GM21515 (cell line): ENCODE measurements around the gene GPR180.

ENCODE experiments used
- ATAC-seq: cut with Tn5 transposase; IDR thresholded peaks from one replicate; pipeline ENCODE4 v1.9.1; 2021; ENCODE audit not compliant: unreplicated experiment

GPR180 gene

DNA sequence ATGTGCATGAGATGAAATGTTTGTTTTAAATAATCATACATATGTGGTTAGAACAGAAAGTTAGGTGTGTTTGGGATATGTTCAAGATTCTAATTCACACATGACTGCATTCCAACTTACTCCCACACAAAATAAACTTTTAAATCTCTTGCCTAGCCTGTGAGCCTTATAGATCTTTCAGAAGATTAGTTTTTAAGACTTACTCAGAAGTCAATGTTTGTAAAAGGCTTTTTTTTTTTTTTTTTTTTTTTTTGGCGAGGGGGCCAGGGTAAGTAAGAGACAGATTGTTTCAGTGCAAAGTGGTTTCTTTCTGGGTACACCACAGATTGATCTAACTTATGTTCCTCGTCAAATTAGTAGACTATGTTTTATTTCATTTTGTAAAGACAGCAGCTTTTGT, 39.1 kb downstream of the GPR180 start:
- no peak for ATAC-seq

DNA sequence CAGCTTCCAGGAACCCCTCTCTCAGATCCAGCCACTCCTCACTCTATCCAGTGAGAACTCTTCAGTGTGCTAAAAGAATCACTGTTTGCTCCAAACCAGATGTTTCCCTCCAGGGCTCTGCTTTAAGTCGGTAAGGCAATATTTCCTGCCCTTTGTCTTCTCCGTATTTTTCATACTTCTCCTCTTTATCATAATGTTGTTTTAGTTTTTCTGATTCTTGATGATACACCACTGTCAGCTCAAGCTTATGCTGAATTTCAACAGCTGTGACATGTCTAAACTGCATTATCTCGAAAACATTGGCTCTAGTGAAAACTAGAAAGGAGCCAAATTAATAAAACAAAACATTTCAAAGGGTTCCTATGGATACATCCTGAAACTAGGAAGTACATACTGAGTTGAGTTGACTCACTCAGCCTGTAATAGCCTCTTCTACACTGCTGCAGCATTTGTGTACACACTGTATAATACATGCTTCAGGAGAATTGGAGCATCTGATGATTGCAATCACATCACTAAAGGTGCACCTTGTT, 39.8 kb downstream of the GPR180 start:
- ATAC-seq, result no peak

DNA sequence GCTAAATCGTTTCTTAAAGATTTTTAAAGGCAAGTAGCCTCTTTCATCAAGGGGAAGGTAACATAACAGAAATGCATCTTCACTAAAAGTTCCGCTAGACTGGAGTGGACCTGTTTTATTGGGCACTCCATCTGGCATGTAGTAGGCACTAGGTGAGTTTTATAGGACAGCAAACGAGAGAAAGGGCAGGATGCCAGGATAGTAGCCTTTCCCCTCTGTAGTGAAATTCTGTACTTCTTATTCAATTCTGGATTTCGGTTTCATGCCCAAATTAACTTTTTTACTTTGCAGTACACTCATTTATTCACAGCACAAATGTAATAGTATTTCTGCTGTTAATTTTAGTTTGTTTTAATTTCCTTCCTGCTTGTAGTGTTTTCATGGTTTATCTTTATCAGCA, 45.2 kb downstream of the GPR180 start:
- ATAC-seq, result peak; percentile 87

DNA sequence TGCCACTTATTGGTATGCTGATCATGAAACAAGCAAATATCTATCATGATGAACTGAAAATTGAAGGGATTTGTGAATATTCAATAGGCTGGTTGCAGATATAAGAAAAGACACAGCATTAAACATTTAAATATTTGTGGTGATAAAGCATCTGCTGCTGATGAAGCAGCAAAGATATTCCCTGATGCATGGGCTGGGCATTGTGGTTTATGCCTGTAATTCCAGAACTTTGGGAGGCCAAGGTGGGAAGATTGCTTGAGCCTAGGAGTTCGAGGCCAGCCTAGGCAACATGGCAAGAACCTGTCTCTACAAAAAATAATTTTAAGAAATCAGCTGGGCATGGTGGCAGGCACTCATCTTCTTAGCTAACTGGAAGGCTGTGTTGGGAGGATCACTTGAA, 54.5 kb downstream of the GPR180 start:
- ATAC-seq, result no peak

DNA sequence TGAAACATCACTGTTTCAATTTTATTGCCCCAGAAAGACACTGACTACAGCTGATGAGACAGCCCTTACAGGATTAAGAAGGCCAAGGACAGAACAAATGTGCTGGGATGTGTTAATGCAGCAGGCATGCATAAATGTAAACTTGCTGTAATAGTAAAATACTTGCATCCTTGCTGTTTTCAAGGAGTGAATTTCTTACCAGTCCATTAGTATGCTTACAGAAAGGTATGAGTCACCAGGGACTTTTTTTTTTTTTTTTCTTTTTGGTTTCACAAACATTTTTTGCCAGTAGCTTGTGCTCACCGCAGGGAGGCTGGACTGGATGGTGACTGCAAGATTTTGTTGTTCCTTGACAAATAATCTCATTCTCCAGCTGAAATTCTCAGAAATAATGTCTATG, 55.1 kb downstream of the GPR180 start:
- ATAC-seq, result peak; percentile 95

DNA sequence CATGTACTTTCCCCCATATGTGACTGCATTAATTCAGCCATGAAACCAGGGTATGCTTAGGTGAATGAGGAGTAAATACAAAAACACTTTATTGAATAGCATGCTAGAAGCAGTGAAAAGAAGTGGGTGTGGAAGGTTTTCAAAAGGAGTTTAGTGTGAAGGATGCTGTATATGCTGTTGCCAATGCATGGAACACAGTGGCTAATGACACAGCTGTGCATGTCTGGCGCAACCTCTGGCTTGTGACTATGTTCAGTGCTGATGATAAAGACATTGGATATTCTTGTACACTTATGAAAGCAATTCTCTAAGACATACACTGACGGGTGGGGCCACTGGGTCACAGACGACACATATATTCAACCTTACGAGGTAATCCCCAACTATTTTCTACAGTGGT, 55.5 kb downstream of the GPR180 start:
- peak; percentile 39 for ATAC-seq

DNA sequence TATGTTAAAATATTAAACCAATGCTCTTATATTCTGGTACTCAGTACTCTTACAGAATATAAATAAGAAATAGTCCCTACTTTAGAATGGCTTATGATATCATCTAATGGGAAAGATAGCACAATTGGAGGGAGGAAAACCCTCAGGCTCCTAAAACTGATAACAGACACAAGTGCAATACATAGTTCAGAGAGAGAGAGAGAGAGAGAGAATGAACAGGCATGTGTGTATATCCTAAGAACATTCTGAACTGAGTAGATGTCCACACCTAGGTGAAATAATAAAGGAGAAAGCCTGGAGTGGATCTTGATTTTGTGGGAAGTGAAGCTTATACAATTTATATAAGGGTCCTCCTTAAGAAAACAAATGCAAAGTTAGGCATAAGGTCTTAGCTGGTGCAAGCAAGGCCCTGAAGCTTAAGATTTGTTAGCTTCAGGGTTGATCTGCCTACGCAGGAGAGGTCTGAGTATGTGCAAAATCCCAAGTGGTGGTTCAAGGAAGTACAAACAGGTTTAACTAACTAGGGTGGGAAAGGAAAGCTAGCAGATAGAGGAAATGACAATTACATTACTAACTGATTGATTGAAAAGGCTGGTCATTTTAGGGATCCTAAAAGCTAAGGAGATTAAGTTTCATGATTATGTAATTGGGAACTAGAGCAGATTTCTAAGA, 57.4 kb downstream of the GPR180 start:
- no peak for ATAC-seq

DNA sequence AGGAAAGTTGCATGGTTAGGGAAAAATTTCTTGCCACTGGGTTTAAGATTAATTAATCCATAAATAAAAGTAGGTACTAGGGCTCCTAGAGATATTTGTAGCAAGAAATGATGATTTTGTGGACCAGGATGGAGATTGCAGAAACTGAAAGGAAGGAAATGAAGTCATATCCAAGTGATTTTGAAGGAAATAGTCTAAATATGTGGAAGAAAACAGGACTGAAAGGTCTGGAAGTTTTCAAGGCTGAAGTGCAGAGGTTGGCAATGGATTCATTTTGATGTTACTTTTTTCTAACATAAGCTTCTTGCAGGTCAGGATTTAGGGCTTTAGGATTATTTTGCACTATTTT, 57.9 kb downstream of the GPR180 start:
- no peak for ATAC-seq

DNA sequence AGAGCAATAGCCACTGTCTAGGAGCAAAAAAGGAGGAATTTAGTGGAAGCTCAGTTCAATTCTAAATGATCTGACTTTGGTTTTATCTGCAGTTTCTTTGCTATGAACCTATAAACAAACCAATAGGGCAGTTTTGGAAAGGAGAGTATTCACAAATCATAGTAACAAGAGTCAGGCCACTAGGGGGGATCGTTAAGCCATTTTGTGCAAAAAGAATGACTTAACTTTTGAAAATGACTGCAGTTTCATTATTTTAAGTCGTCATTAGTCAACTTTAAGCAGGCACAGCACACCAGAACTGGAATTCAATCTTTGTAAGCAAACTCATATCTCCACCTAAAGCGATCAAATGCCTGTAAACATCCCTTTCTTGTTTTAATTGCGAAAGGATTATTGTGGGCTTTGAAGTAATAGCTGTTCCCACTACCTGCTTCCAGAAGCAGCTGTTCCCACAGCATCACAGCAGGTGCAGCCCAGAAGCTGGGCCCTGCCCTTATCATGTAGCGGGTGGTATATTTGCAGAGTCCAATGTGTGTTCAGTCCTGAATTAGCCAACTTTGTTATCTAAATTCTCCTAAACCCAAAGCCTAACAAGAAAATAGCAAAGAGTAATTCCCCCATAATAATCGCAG, 59.2 kb downstream of the GPR180 start:
- ATAC-seq, result no peak

DNA sequence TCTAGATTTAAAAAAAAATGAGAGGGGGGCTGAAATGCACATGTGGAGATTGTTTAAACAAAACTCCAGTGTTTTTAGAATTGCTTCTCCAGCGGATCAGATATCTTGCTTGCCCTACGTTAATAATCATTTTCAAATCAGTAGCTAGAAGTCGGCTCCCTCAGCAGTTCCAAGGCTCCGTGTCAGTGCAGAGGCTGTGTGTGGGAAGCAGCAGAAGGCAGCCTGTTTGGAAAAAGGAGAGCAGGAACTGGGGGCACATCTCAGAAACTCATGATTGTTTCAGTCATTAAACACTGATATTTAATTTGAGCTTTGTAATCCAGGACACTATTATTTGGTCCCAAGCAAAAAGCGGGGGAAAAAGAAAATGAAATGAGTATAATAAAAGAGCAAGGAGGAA, 59.7 kb downstream of the GPR180 start:
- ATAC-seq, result no peak

DNA sequence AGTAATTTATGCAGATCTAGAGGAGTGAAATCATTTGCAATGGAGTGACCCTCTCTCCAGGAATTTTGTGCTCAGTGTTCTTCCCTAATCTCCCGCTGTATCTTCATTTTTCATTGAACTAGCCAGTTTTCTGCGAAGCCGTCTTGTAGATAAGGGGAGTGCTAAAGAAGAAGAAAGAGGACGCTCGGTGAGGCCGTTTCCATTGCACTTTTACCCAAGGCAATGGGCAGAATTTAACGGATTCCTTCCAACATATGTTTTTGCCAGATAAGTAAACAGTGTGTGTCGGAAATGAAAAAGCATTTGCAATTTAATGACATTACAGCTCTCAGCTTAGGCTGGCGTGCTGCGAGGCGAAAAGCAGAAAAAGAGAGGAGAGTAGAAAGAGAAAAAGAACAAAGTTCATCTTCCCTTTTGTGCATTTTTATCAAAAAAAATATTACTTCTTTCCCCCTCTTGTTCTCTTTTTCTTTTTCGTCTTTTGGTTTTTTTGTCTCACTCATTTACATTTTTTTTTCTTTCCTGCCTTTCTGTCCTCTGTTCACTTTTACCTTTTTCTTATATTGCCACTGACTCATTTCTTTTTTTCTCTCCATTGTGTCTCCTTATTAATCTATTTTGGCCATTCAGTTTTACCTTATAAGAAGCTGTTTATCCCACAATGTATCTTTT, 60.8 kb downstream of the GPR180 start:
- no peak for ATAC-seq

DNA sequence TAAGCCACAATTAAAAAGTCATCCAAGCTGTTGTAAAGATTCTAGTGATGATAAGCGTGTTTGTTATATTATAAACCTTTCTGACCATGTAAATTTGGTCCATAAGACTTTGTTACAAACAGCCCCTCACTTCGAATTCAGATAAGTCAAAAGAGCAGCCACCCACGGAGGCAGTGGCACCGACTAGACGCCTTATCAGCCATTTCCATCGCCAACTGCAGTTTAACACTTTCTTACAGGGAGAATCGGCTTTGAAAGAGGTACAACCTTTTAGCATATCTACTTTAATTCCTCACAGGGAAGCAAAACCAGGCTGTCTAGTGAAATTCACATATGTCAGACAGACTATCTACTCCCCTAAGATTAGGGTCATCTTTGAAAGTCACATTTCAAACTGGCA, 63.2 kb downstream of the GPR180 start:
- no peak for ATAC-seq

DNA sequence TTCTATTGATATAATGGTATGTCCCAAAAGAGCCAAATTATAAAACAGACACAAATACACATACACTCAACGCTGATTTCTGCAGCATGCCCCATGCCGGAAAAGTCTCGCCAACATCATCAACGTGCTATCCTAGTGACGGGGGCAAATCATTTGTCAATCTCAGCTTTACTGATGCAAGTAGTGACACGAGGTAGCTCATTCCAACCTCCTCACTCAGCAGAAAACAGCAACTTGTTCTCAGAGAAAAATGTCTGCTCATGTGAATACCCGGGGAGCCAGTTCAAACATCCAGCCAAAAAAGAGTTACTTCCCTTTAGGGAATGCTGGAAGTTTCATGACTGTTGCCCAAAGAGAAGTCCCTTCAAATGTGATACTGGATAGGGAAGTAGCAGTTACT, 64.4 kb downstream of the GPR180 start:
- no peak for ATAC-seq

DNA sequence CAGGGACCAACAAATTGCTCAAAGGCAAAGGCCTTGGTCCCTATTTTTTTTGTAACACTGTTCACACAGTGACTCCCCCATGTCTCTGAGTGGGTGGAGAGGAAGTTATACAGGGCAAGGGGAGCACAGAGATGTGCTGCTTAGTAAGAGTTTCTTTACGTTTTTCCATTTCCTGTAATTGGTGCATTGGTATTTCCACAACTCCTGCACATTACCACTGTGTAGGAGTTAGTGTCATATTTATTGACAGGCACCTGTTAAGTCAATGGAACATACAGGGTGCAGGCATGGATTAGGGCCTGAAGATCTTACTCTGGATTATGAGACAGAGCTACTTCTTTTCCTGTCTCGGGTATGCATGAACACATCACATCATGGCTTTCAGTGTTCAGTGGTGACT, 65.5 kb downstream of the GPR180 start:
- no peak for ATAC-seq

DNA sequence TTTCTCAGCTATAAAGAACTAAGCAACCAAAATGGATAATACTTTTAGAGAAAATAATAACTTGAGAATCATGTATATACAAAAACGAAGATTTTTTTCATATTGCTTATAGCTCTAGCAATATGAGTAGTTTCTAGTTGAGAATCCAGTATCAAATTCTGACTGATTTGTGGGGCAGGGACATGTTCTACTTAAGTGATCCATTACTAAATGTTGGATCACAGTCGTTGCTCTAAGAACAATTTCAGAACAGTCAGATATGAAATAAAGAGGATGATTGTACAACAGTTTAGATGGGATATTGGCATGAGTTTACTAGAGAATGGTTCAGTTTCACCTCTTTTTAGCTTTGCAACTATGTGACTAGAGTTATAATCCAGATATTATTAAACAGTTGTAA, 70.7 kb downstream of the GPR180 start:
- ATAC-seq, result no peak

DNA sequence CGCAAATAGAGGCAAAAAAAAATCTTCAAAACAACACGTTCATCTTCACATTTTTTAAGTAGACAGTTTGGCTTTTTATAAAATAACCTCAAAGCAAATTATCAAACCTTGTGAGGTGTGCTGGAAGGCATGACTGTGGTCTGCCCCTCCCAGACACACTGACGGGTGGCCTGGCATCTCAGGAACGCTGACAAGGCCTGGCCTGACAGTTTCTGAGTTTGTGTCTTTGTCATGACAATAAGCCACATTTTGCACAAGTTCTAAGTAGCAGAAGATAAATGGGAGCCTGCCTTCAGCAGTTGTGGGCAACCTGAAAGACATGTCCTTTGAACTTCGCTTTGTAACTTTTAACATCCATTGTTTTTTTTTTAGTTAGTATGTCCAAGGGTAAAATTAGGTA, 72.2 kb downstream of the GPR180 start:
- no peak for ATAC-seq

DNA sequence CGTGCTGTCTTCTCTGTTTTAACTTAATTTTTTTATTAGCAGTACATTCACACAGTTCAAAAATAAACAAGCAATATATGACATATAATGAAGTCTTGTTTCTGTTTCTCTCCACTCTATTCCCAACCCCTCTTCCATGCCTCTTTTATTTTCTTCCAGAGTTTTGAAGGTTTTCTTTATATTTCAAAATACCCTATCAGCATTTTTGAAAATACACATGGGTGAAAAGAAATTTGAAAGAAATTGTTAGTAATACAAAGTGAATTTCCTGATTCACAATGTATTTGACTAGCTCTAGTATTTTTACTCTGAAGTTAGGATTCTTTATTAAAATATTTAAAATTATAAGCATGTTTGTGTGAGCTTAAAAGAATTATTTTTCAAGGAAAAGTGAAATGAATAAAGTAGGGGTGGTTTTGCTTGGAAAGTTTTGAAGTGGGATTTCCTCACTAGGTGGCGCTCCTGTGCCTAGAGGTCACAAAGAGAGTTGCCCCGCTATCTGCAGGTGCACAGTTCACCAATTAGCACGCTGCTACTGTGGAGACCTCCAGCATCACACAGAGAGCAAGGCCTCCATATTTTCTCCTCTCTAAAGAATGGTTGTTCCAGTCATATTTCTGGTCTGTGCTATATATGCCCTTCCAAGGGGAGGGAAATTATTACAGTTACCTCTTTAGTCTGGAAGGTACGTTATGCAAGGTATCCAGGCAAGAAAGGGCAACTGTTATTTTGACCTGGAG, 73.1 kb downstream of the GPR180 start:
- ATAC-seq, result peak; percentile 85

DNA sequence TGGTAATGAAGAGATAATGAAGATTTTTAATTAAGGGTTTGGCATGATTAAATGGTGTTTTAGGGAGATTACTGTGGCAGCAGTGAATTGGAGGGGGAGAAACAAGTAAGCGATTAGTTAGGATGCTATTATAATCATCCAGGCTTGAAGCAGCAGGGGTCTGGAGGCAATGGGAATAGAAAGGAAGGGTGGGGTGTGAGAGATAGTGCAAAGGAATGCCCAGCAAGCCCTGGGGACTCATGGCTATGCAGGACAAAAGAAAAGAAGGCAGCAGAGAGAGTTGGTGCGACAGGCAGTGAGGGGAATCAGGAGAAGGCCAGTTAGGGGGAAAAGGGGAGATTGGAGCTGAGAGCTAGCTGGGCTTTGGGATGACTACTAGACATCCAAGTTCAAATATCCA, 76.1 kb downstream of the GPR180 start:
- ATAC-seq, result no peak

DNA sequence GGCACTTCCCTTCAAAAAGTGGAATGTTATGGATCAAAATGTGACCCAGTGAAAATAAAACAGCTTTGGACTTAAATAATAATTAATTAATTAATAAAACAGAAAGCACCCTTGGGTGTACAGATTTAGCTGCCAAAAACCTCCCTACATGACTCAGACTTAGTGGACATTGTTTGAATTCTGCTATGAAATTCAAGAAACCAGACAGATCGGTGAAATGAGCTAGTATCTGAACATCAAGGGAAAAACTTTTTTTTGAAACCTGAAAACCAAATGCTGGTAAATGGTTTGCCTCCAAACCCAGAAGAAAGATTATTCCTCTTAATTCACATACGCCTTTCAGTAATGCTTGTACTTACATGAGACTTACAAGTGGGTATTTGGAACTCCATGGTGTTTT, 77.2 kb downstream of the GPR180 start:
- ATAC-seq, result no peak

DNA sequence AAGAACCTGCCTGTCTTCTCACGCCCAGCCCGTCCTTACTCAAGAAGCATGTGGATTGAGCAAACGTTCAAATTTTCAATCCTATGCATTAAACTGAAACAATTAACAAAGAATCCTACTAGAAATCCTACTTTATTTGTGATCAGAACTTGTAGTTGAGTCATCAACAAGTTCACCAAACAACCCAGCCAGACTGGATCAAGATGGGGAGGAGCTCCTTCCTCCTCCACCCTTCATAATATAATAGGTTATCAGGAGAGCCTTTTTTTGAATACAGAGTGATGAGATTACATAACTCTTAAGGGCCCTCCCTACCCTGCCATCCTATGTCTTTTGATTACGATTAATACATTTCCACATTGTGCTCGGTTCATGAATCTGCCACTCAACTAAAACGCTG, 78.0 kb downstream of the GPR180 start:
- ATAC-seq, result no peak

DNA sequence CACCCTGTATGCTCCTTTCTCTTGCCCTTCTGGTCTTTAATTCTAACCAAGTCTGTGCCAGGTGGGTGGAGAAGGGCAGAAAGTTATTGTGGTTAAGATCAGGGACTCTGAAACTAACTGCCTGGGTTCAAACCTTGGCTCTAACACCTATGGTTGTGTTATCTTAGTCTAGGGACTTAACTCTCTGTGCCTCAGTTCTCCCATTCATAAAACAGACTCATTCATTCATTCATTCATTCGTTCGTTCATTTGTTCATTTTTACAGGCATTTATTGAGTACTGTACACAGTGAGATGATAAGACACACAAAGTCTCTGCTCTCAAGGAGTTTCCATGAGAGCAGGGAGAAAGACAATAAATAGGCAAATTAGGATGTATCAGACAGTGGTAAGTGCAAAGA, 80.6 kb downstream of the GPR180 start:
- no peak for ATAC-seq

DNA sequence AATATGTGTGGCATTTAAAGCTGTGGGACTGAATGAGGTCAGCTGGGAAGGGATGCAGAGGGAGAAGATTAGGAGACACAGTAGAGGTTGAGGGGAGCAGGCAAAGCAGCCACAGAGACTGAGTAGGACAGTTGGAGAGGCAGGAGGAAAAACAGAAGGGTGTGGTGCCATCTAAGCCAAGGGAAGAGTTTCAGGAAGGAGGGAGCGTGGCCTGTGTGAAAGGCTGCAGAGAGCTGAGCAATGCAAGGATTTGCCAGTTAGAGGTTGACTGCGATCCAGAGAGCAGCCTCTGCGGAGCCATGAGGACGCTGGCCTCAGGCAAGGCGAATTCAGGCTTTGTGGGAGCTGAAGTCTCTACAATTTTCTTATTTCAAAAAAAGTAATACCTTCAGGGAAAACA, 81.8 kb downstream of the GPR180 start:
- no peak for ATAC-seq
